Stimulated activated CD4-positive, alpha-beta T cell treated with anti-CD3 and anti-CD28 coated beads, TNF-alpha, amount 100 ng/mL, for 4 hours (primary cell): ENCODE results near the gene CKS1B.
"Not testable (repeated sequence)": the region's sequence is repeated elsewhere in the genome, so short reads cannot be mapped to it uniquely, and the experiment has no call there.

ENCODE experiments used
- DNase-seq, 3 experiments: peaks; one replicate each; pipeline ENCODE4 v3.0.0-alpha.2; 2020; ENCODE audit warnings: low read depth in 3 of 3

The CKS1B gene

GRCh38 chr1:154986736-154987135 is 12.3 kb downstream of the CKS1B start:
- DNase-seq = not testable (repeated sequence)

- no peak for DNase-seq
Observed at GRCh38 chr1:154987326-154987725, 12.8 kb downstream of the CKS1B start.

GRCh38 chr1:154988058-154988954 is 13.8 kb downstream of the CKS1B start:
- no peak for DNase-seq

- no peak for DNase-seq
Observed at GRCh38 chr1:154989195-154989860, 14.8 kb downstream of the CKS1B start.

- DNase-seq = no peak
Observed at GRCh38 chr1:154990276-154990675, 15.8 kb downstream of the CKS1B start.

- DNase-seq = no peak
Observed at GRCh38 chr1:154992721-154993571, 18.5 kb downstream of the CKS1B start.

GRCh38 chr1:154993572-154994268 is 19.2 kb downstream of the CKS1B start, which contains the start of gene LENEP:
Gene LENEP (plus strand): TSS chr1:154993586. CDS start chr1:154993608, 22 bp downstream.
- no peak for DNase-seq

GRCh38 chr1:154994269-154994587 is 19.7 kb downstream of the CKS1B start:
- no peak for DNase-seq

- no peak for DNase-seq
Observed at GRCh38 chr1:154994591-154994990, 20.1 kb downstream of the CKS1B start.

GRCh38 chr1:154995301-154995983 is 21.0 kb downstream of the CKS1B start:
- not testable (repeated sequence) for DNase-seq

GRCh38 chr1:154996966-154997701 is 22.7 kb downstream of the CKS1B start:
- DNase-seq = no peak

- no peak for DNase-seq
Observed at GRCh38 chr1:154998201-154998780, 23.8 kb downstream of the CKS1B start.

GRCh38 chr1:154998818-154999570 is 24.5 kb downstream of the CKS1B start:
- no peak for DNase-seq

GRCh38 chr1:154999571-155000410 is 25.3 kb downstream of the CKS1B start:
- no peak for DNase-seq

- no peak for DNase-seq
Observed at GRCh38 chr1:155000411-155000725, 25.9 kb downstream of the CKS1B start.

- DNase-seq = peak in 2 of 3 experiments; percentile 58 to 69
Observed at GRCh38 chr1:155000726-155001424, 26.4 kb downstream of the CKS1B start.

- no peak for DNase-seq
Observed at GRCh38 chr1:155001425-155001674, 26.9 kb downstream of the CKS1B start.
